ENCODE measurements around the gene SORCS1.

Gene SORCS1

GRCh38 chr10:106799776-106800175 is 364.7 kb downstream of the SORCS1 start:
- DNase-seq = no peak

- DNase-seq = no peak
Observed at GRCh38 chr10:106795619-106796018, 368.9 kb downstream of the SORCS1 start.

GRCh38 chr10:106793617-106794016 is 370.9 kb downstream of the SORCS1 start:
- no peak for DNase-seq

- no peak for DNase-seq
Observed at GRCh38 chr10:106789623-106790022, 374.9 kb downstream of the SORCS1 start.

GRCh38 chr10:106788982-106789381 is 375.5 kb downstream of the SORCS1 start:
- no peak for DNase-seq

GRCh38 chr10:106785528-106785927 is 379.0 kb downstream of the SORCS1 start:
- DNase-seq = no peak

- DNase-seq = no peak
Observed at GRCh38 chr10:106780632-106781031, 383.9 kb downstream of the SORCS1 start.

- DNase-seq = no peak
Observed at GRCh38 chr10:106777841-106778240, 386.7 kb downstream of the SORCS1 start.

- DNase-seq = no peak
Observed at GRCh38 chr10:106775127-106775526, 389.4 kb downstream of the SORCS1 start.

GRCh38 chr10:106772957-106773356 is 391.5 kb downstream of the SORCS1 start:
- no peak for DNase-seq

GRCh38 chr10:106771154-106771553 is 393.4 kb downstream of the SORCS1 start:
- no peak for DNase-seq

GRCh38 chr10:106768204-106768603 is 396.3 kb downstream of the SORCS1 start:
- DNase-seq = no peak

- no peak for DNase-seq
Observed at GRCh38 chr10:106765928-106766327, 398.6 kb downstream of the SORCS1 start.

GRCh38 chr10:106765241-106765754 is 399.2 kb downstream of the SORCS1 start:
- no peak for DNase-seq

- DNase-seq = no peak
Observed at GRCh38 chr10:106764360-106764759, 400.1 kb downstream of the SORCS1 start.

GRCh38 chr10:106761906-106762305 is 402.6 kb downstream of the SORCS1 start:
- peak; percentile 54 for DNase-seq

- DNase-seq = no peak
Observed at GRCh38 chr10:106757521-106757920, 407.0 kb downstream of the SORCS1 start.

GRCh38 chr10:106751091-106751490 is 413.4 kb downstream of the SORCS1 start:
- no peak for DNase-seq

GRCh38 chr10:106746868-106747267 is 417.6 kb downstream of the SORCS1 start:
- DNase-seq = no peak

- no peak for DNase-seq
Observed at GRCh38 chr10:106741006-106741530, 423.4 kb downstream of the SORCS1 start.

GRCh38 chr10:106740071-106740470 is 424.4 kb downstream of the SORCS1 start:
- no peak for DNase-seq

- DNase-seq = no peak
Observed at GRCh38 chr10:106734220-106734619, 430.3 kb downstream of the SORCS1 start.

- no peak for DNase-seq
Observed at GRCh38 chr10:106728232-106728631, 436.3 kb downstream of the SORCS1 start.

- no peak for DNase-seq
Observed at GRCh38 chr10:106727170-106727569, 437.3 kb downstream of the SORCS1 start.

- DNase-seq = no peak
Observed at GRCh38 chr10:106722524-106722923, 442.0 kb downstream of the SORCS1 start.

All from right forelimb (tissue), 1 donor.